UCSD-AML1 (cell line): ENCODE data around the gene PEX6.
"Not testable (repeated sequence)": the region's sequence is repeated elsewhere in the genome, so short reads cannot be mapped to it uniquely, and the experiment has no call there.

ENCODE experiments used
- DNase-seq: peaks from one replicate; lab custom pipeline; 2025; ENCODE audit not compliant: unreplicated experiment; lab: John Stamatoyannopoulos, UW

The PEX6 gene

DNA sequence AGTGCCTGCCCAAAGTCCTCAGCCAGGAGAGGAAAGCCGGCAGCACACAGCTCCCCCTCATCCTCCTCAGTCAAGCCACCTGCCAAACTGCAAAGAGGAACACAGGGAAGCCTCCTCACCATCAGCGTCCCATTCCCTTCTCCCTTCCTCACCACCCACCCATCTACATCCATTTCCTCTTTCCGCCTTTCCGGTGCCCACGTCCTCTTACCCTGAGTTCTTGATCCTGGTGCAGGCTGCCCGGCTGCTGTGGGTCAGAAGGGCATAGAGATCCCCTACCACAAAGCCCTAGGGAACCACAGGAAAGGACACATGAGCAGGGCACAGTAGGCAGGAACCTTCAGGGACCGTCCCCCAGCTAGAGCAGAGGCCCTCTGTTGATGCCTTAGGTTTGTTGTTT lies 12.4 kb downstream of the PEX6 start:
- DNase-seq: no peak

DNA sequence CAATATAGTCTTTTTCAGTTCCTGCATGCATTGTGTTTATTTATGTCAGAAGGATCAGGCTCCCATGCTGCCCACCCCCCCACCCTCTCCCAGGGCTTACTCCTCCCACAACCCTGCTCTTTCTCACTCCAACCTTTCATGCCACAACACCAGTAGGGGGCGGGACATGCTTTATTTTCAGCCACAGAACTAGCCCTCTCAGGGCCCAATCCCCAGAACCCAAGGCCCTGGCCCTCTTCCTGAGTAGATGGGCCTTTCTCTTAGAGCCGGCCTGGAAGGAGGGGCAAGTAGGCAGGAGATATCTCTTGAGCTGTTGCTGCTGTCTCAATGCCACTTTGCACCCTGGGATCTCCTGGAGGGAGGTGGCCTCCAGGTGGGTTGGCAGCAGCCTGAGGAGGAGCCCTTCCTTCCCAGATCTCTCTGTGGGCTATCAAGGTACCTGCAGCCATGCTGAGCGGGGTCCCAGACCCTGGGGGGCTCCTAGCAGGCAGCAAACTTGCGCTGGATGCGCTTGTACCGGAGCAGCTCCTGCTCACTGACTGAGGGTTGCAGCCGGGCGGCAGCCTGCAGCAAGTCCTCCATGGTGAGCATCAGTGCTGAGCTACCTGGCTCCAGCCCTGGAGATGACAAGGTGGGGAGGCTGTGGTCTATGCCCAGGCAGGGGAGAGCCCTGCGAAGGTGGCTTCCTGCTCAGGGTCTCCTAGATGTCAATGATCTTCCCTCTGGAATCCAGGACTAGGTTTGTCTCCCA lies 15.0 kb downstream of the PEX6 start:
- peak; percentile 40 for DNase-seq

DNA sequence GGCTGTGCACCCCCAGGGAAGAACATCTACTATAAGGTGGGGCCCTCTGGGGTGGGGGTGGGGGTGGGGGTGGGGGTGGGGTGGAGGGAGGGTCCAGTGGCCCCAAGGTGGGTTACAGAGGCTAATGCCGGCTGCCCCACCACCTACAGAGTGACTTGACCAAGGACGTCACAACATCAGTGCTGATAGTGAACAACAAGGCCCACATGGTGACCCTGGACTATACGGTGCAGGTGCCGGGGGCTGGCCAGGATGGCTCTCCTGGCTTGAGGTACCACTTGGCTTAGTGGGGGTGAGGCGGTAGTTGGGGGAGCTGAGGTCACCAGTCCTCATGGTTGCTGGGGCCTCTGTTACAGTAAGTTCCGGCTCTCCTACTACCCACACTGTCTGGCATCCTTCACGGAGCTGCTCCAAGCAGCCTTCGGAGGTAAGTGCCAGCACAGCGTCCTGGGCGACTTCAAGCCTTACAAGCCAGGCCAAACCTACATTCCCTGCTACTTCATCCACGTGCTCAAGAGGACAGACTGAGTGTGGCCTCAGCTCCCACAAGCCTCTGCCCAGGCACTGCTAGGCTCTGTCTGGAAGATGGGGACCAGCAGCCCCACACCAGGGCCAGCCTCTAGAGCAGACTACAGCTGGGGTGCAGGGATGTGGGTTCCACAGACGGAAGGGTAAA lies 15.7 kb downstream of the PEX6 start:
- no peak for DNase-seq

DNA sequence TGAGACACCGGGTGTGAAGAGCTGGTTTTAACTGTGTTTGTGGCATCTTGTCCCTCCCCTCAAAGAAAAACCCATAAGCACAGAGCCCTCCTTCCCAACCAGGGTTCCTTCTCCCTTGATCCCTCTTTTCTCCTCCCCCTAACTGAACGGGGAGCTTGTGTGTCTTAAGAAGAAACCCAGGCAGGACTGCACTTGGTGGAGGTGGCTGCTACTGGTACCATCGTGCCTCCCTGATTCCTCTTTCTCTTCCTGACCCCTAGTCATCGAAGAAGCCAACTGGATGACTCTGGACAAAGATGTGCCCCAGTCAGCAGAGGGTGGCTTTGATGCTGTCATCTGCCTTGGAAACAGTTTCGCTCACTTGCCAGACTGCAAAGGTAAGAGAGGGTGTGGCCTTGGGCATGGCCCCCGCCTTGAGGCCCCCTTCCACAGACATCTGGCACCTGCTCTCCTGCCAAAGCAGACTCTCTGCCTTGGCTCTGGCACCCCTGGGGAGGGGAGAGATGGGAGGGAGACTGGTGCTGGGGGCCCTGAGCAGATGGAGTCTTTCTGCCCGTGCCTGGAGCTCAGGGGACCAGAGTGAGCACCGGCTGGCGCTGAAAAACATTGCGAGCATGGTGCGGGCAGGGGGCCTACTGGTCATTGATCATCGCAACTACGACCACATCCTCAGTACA lies 16.3 kb downstream of the PEX6 start:
- no peak for DNase-seq

DNA sequence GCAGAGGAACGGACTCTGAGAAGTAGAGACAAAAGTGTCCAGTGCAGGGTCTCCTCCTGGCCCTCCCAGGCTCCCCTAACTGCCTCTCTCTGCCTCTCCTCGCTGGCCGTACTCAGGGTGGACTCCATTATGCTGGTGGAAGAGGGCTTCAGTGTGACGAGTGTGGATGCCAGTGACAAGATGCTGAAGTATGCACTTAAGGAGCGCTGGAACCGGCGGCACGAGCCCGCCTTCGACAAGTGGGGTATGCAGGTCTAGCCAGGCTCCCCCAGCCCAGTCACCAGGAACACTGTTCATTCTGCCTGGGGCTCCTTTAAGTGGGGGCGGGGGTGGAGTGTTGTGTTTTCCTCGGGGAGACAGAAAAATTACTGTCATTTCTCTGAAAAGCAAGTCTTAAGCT lies 16.9 kb downstream of the PEX6 start:
- DNase-seq: no peak

DNA sequence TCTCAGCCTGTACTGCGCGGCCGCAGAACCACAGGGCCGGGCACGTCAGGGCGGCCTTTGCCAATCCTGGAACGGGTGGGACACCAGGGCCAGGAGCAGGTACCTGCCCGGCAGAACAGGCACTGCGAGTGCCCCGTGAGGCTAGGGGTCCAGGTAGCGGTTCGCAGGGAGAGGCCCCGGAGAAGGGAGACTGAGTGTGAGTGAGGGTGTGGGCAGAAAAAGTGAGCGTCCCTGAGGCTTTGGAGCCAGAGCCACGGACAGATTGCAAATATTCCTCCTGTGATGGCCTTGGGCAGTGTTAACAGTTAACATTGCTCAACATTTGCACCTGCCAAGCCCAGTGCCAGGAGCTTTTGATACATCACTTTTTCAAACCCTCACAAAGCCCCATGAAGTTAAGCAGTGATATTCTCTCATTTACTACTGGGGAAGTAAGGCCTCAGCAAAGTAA lies 17.9 kb downstream of the PEX6 start:
- no peak for DNase-seq

DNA sequence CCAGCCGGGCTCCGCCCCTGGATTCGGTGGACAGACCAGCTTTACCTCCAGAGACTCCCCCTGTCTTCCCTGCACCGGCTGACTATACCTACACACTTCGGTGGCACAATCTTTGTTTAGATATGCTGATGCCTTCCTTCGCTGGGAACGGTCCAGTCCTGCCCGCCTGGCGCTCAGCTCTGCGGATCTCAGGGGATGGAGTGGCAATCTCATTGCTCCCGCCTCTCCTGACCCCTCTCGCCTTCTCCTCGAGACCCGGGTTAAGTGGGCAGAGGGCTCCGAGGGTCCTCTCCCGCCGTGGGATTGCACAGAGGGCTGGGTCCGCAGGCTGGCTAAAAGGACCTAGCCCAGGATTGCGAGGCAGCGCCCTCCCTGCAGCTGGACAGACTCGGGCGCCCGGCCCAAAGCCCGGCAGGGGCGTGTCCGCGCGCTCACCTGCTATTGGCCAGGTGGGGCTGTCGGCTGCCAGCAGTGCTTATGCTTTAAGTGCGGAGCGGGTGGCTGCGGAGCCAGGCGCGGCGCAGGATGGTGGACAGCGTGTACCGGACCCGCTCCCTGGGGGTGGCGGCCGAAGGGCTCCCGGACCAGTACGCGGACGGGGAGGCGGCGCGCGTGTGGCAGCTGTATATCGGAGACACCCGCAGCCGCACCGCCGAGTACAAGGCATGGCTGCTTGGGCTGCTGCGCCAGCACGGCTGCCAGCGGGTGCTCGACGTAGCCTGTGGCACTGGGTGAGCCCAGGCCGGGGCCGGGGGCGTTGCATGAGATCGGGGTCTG lies 18.6 kb downstream of the PEX6 start, which contains the start of gene GNMT:
Gene GNMT, plus strand, starts transcription at position 512 of the 777 bp plus-strand sequence. Its CDS starts 14 bp downstream, at position 526.
- DNase-seq: no peak

DNA sequence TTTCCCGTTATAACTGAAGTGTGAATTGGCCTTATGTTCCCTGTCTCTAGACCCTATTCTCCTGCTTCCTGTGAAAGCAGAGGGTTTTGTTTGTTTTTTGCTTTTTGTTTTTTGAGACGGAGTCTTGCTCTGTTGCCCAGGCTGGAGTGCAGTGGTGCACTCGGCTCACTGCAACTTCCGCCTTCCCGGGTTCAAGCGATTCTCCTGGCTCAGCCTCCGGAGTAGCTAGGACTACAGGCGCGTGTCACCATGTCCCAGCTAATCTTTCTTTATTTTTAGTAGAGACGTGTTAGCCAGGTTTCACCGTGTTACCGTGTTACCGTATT lies 19.1 kb downstream of the PEX6 start:
- no peak for DNase-seq

DNA sequence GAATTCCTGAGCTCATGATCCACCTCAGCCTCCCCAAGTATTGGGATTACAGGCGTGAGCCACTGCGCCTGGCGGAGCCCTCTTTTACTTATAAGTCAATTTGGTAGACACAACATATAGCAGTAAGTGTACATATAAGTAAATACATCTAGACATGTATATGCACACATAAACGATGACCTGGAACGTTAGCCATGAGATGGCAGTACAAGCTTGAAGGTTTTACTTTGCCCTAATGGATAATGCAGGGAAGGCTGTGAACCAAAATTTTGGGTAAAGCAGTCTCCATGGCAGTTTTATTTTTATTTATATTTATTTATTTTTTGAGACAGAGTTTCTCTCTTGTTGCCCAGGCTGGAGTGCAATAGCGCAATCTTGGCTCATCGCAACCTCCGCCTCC lies 20.9 kb downstream of the PEX6 start:
- no peak for DNase-seq

DNA sequence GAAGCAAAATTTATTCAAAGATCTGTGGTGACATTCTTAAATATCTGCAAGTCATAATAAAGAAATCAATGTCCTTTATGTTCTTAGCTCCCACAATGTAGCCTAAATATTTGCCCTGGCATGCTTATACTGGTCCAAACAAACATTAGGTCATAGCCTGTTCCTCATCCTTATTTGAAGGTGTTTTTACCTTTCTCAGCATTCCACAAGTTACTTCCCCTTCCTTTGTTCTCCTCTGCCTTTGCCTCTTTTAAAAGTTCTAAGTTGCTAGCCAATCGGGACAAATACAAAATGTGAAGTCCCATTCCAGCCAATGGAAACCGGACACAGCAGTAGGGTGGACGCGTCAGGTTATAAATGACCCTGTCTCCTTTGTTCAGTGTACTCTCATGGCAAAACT lies 24.6 kb downstream of the PEX6 start:
- DNase-seq: not testable (repeated sequence)

DNA sequence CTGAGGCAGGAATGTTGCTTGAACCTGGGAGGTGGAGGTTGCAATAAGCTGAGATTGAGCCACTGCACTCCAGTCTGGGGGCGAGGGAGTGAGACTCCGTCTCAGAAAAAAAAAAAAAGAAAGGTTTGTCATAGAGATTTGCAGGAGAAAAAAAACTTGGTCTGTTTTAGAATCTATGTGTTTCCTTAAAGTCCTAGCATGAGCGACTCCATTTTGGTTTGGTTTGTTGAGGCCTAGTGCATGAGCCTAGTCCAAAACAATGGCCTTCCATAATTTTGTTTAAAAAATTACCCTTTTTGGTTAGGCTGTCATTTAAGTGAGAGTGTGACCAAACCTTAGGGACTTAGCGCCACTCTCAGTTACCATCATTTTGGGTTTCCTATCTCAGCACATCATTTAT lies 26.6 kb downstream of the PEX6 start:
- DNase-seq: no peak

DNA sequence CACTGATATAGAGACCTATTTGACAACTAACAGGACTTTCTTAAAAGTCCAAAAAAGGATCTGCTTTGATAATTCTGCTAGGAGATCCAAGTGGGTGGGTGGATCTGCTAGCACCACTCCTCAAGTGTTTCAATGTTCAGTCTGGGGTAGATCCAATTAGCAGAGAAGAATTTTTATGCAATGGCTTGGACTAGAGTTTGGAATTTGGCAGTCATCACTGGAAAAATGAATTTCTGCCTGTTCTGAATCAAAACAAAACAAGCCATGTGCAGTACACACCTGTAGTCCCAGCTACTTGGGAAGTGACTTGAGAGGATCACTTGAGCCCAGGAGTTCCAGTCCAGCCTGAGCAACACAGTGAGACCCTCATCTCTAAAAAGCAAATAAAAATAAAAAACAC lies 31.0 kb downstream of the PEX6 start:
- DNase-seq: no peak

DNA sequence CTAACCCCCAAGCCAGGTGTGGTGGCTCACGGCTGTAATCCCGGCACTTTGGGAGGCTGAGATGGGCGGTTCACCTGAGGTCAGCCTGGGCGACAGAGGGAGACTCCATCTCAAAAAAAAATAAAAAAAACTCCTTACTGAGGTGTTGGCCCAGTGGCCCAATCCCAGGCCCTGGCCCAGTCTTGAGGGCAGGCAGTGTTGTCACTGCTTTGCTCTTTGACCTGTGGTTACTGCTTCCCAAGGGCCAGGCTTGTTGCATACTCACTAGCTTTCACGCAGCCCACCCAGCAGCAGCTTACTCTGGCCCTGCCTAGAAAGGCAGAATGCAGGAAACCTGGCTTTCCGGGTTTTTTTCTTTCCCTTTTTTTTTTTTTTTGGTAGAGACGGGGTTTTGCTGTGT lies 36.5 kb downstream of the PEX6 start:
- no peak for DNase-seq

DNA sequence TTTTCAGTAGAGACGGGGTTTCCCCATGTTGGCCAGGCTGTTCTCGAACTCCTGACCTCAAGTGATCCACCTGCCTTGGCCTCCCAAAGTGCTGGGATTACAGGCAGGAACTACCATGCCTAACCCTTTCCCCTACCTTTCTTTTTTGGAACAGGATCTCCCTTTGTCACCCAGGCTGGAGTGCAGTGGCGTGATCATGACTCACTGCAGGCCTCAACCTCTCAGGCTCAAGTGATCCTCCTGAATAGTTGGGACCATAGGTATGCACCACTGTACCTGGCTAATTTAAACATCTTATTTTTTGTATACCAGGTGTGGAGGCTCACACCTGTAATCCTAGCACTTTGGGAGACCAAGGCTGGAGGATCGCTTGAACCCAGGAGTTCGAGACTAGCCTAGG lies 37.6 kb downstream of the PEX6 start:
- DNase-seq: not testable (repeated sequence)

DNA sequence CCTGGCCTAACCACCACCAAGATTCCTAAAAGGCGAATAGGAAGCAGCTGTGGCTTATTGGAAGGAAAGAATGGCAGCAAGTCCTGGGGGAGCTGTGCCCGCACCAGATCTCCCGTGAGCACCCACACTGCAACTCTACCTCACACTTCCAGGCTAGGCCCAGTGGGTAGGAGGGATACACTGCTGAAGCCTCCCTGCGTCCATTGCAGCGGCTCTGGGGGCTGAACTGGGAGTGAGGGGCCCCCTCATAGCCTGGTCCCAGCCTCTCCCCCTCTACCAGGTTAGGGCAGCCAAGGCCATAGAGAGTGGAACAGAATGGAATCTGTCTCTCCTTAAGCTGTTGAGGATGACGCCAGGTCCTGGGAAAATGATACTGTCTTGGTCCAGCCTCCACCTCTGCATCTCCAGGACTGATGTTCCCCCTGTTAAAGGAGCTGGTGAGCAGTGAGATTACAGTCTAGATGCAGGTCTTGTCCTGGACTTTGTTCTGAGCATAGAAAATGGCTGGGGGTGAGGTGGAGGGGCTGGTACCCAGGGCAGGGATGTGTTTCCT lies 38.4 kb downstream of the PEX6 start:
- no peak for DNase-seq

DNA sequence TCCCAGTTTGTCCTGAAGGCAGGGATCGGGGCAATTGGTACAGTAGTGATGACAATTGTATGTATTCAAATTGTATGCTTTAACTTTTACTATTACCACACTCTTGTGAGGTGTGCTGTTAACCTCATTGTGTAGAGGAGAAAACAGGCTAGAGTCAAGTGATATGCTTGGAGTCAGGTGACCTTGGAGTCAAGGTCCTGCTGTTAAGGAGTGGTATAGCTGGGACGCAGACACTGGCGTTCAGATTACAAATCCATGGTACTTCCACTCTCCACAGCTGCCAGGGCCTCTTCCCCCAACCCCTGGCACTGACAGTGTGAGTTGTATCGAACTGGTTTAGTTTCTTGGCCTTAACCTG lies 39.2 kb downstream of the PEX6 start:
- DNase-seq: no peak

DNA sequence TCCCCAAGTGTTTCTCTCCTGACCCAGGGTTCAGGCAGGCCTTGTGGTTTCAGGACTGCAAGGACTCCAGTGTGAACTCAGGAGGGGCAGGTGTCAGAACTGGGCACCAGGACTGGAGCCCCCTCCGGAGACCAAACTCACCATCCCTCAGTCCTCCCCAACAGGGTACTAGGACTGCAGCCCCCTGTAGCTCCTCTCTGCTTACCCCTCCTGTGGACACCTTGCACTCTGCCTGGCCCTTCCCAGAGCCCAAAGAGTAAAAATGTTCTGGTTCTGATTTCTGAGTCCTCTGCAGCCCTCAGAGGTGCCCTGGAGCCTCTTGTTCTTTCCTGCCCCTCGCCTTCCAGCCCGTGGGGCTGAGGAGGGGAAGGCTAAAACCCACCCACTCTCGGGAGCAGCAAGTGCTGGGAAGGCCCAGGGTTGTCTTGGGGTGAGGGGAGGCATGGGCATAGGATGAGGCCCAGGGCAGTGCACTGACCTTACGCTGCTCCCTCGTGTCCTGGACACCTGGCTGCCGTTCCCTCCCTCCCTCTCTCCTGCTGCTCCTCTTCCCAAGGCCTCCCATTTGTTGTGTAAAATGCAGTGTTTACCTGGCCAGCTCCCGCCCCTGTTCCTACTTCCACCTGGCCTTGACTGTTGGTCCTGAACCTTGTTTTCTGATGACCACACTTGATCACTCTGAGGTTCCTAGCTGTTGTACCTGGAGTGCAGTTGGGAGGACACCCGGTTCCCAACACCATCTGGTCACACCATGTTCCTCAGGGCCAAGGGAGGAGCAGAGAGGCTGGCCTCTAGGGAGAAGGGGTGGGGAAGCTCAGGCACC lies 39.8 kb downstream of the PEX6 start:
- DNase-seq: no peak

DNA sequence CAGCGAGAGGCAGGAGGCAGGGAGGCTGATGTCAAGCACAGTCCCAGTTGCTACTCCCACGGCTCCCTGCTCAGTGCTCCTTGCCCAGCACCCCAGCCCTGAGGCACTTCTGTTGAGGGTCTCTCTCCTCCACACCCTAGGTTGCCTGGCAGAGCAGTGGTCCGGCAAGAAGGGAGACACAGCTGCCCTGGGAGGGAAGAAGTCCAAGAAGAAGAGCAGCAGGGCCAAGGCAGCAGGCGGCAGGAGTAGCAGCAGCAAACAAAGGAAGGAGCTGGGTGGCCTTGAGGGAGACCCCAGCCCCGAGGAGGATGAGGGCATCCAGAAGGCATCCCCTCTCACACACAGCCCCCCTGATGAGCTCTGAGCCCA lies 40.6 kb downstream of the PEX6 start:
- no peak for DNase-seq

DNA sequence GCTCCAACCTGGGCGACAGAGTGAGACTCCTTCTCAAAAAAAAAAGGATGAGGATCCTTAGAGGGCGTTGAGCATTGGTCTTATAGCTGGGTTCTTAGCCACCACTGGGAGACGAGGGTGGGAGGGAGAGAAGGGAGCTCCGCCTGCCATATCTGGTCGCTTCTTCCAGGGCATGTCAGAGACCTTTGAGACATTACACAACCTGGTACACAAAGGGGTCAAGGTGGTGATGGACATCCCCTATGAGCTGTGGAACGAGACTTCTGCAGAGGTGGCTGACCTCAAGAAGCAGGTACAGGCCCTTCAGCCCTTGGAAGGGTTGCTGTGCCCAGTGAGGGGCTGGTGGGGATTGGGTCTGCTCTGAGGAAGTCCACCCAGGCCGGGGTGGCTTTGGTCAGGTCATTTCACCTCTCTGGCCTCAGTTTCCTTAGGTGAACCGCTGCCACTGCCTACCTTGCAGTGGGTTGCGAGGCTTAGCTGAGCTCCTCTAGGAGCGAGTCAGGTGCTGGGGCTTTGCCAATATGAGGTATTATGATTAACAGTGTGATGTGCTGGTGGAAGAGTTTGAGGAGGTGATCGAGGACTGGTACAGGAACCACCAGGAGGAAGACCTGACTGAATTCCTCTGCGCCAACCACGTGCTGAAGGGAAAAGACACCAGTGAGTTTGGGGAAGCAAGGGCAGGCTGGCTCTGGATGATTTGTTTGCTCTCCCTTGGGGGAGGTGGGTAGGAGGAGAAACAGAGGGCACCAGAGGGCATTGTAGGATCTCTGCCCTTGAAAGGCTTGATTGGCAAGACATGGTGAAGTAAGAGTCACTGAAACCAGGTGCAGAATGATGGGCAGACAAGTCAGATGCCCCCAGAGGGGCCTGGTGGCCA lies 41.2 kb downstream of the PEX6 start:
- DNase-seq: no peak
